Measurements from ENCODE around the gene XRN2. TPM values are rescaled to one million over a fixed set of nuclear protein-coding genes. Genes with fewer than 3 reads are reported as not detected.

The XRN2 gene
- total RNA-seq, 5 donors from 2014 or later (not counting 1 experiment from before 2014, with no cell fraction given): 46.3 to 62.0 (median 49.7) TPM

DNA sequence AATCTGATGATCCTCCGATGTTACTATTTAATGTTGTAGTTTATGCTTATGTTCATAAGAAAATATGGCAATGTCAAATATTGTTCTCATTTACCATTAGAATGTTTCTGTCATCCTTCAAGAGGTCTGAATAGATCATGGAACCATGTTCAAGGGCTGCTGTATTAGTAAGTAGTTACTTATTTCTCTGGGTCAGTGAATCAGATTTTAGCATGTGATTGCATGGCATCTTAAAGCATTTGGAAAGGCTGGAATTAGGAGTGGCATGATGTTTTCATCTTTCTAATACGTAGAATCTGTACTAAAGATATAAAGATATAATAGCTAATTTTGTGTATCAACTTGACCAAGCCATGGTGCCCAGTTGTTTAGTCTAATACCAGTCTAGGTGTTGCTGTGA, 134.7 kb downstream of the XRN2 start:
- H3K36me3 Mint-ChIP-seq: no peaks in the 10 kb centered on the region
- H3K36me3 ChIP-seq (ENCODE audit: control insufficient read depth in 2 of 2, extremely low read depth in 1 of 2, insufficient read depth in 1 of 2, low read length in 1 of 2): no peaks in the 10 kb centered on the region
- no peaks in the 10 kb centered on the region for H3K9me3 ChIP-seq
- H3K4me1 ChIP-seq (ENCODE audit: control insufficient read depth in 1 of 2, extremely low read depth in 1 of 2, insufficient read depth in 2 of 2, low read length in 2 of 2): no peaks in the 10 kb centered on the region
- no peak overlapping the region for H3K27ac ChIP-seq (ENCODE audit: low read length)
- H3K4me3 ChIP-seq (ENCODE audit: control insufficient read depth in 1 of 2, extremely low read depth in 1 of 2, low read length in 1 of 2): no peak overlapping the region
- H3K27me3 Mint-ChIP-seq: peaks cover 26 to 48% of the 10 kb centered on the region in 2 donors
- POLR2A ChIA-PET: no interaction called here
- H3K4me1 Mint-ChIP-seq: no peaks in the 10 kb centered on the region
- no peak overlapping the region for H3K27ac Mint-ChIP-seq
- CTCF ChIA-PET: no interaction called here
- no peaks in the 10 kb centered on the region for H3K9me3 Mint-ChIP-seq
- no peak for DNase-seq
- peaks cover 2 to 19% of the 10 kb centered on the region in 2 experiments for H3K27me3 ChIP-seq (replicated peaks in 1 of 2; ENCODE audit: control insufficient read depth in 2 of 2, extremely low read depth in 1 of 2, insufficient read depth in 2 of 2, low read length in 1 of 2)
- ATAC-seq (replicated peaks in 1 of 4): no peak
- no CpG with 5 or more reads among the region's 2 CpGs for WGBS (ENCODE audit: insufficient coverage)
- no peak overlapping the region for H3K4me3 Mint-ChIP-seq

Other genes starting within 250 kb of the XRN2 start
- gene LINC00237, start 197.0 kb upstream of the XRN2 start, total RNA-seq: not detected
- gene KIZ, start 177.2 kb upstream of the XRN2 start, total RNA-seq: 10 to 100 TPM; 30.1 to 44.0 (median 41.2) TPM
- not detected for gene NKX2-4, start 94.2 kb downstream of the XRN2 start, total RNA-seq
- gene NKX2-2, start 210.7 kb downstream of the XRN2 start, total RNA-seq: not detected

Data from T-cell (primary cell).